GM12878 (cell line): ENCODE results near the gene SLC25A51. TPM values are rescaled to one million over a fixed set of nuclear protein-coding genes. Genes with fewer than 3 reads are reported as not detected.

Source experiments
- ATAC-seq: fragments of 200-7000 bp; cut with Tn5 transposase; 3 replicates; pipeline ENCODE4 v1.9.1; 2020; ENCODE audit warnings: mild to moderate bottlenecking, moderate library complexity
- BruUV-seq: library from RNA; stranded (reverse); fragments of 400-500 nt; replicated peaks from 2 replicates; lab custom pipeline; 2021; lab: Mats Ljungman, UMichigan
- CTCF ChIA-PET: fragments of 300-600 bp; sonication (Branson Sonifier 250); formaldehyde crosslinking; extraction: SDS; loops from one replicate; lab custom pipeline; 2021; ENCODE audit warnings: inconsistent platforms; lab: Yijun Ruan, JAX
- POLR2A ChIA-PET: fragments of 350-600 bp; formaldehyde crosslinking; extraction: SDS; loops from one replicate; lab custom pipeline; 2021; ENCODE audit warnings: inconsistent platforms; lab: Charles Lee
- RAD21 ChIA-PET: fragments of 300-600 bp; sonication (Branson Sonifier 250); formaldehyde crosslinking; loops from one replicate; lab custom pipeline; 2023; ENCODE audit warnings: antibody characterized with exemption; ENCODE audit not compliant: unreplicated experiment; lab: Charles Lee
- SMC1A ChIA-PET: fragments of 300-600 bp; sonication (Branson Sonifier 250); formaldehyde crosslinking; loops from one replicate; lab custom pipeline; 2023; ENCODE audit not compliant: unreplicated experiment, uncharacterized antibody; lab: Charles Lee
- DNase-seq: peaks from one replicate; pipeline ENCODE4 v3.0.0-alpha.2; 2011; ENCODE audit warnings: low read depth, low spot score
- FAIRE-seq: peaks from 3 replicates; lab custom pipeline; 2011; peaks lifted over from hg19 to GRCh38; lab: Jason Lieb, UNC
- H2AFZ ChIP-seq: 2 replicates; pipeline ENCODE4 v1.6.0; 2011; ENCODE audit warnings: low read depth, low read length, control low read depth; ENCODE audit not compliant: control insufficient read depth
- H3K27ac ChIP-seq: 2 replicates; pipeline ENCODE4 v1.5.1; 2011; ENCODE audit warnings: control low read depth; ENCODE audit not compliant: control insufficient read depth, insufficient read depth
- H3K27me3 ChIP-seq, 2 experiments: replicated peaks in 1 of 2; 2 replicates each; pipeline versions ENCODE4 v1.6.0 to v1.6.1; 2011; ENCODE audit warnings: low read length in 1 of 2; ENCODE audit not compliant: control insufficient read depth in 2 of 2, insufficient read depth in 2 of 2
- H3K36me3 ChIP-seq, 2 experiments: 2 replicates each; pipeline ENCODE4 v1.5.1; 2011; ENCODE audit warnings: low read length in 1 of 2; ENCODE audit not compliant: control insufficient read depth in 2 of 2, insufficient read depth in 2 of 2
- H3K4me1 ChIP-seq: 2 replicates; pipeline ENCODE4 v1.6.1; 2011; ENCODE audit warnings: mild to moderate bottlenecking, low read length, moderate library complexity, mixed read lengths; ENCODE audit not compliant: control insufficient read depth, insufficient read depth
- H3K4me2 ChIP-seq: 2 replicates; pipeline ENCODE4 v1.6.0; 2011; ENCODE audit warnings: control low read depth; ENCODE audit not compliant: control insufficient read depth, insufficient read depth
- H3K4me3 ChIP-seq: fragments of 200-600 bp; sonication (generic); 2 replicates; pipeline ENCODE4 v1.5.1; 2016
- H3K79me2 ChIP-seq: 2 replicates; pipeline ENCODE4 v1.6.0; 2011; ENCODE audit warnings: low read length; ENCODE audit not compliant: control insufficient read depth, insufficient read depth
- H3K9ac ChIP-seq: 2 replicates; pipeline ENCODE4 v1.8.0; 2011; ENCODE audit warnings: low read length, control low read depth, mixed read lengths; ENCODE audit not compliant: control insufficient read depth, insufficient read depth
- H3K9me3 ChIP-seq: replicated peaks from 3 replicates; pipeline ENCODE4 v1.5.1; 2011; ENCODE audit warnings: mild to moderate bottlenecking, low read length; ENCODE audit not compliant: control insufficient read depth, insufficient read depth
- H4K20me1 ChIP-seq: 2 replicates; pipeline ENCODE4 v1.6.0; 2011; ENCODE audit not compliant: control insufficient read depth, insufficient read depth
- ATF2 ChIP-seq: IDR thresholded peaks from 2 replicates; pipeline ENCODE4 v1.6.1; 2012; ENCODE audit warnings: low read length, inconsistent platforms
- BACH1 ChIP-seq: fragments of 450-650 bp; IDR thresholded peaks from 2 replicates; pipeline ENCODE4 v1.6.1; 2017; ENCODE audit warnings: mild to moderate bottlenecking, borderline replicate concordance
- BHLHE40 ChIP-seq, 2 experiments: fragments of 450-650 bp in 1 of 2; IDR thresholded peaks; 2 replicates each; pipeline ENCODE4 v1.6.1; 2011 to 2017; ENCODE audit warnings: low read depth in 2 of 2, borderline replicate concordance in 1 of 2, improper control_type of control experiment in 1 of 2, low read length in 1 of 2, mild to moderate bottlenecking in 1 of 2
- HDGF ChIP-seq: fragments of 450-650 bp; IDR thresholded peaks from 2 replicates; pipeline ENCODE4 v1.6.1; 2016; ENCODE audit warnings: antibody characterized with exemption
- IKZF2 ChIP-seq, 2 experiments: fragments of 450-650 bp; IDR thresholded peaks; 2 replicates each; pipeline ENCODE4 v1.6.1; 2017; ENCODE audit warnings: mild to moderate bottlenecking in 2 of 2, moderate library complexity in 2 of 2
- MTA2 ChIP-seq: fragments of 450-650 bp; IDR thresholded peaks from 2 replicates; pipeline ENCODE4 v1.6.1; 2016; ENCODE audit warnings: low read depth, mild to moderate bottlenecking, moderate library complexity
- NRF1 ChIP-seq: conservative IDR thresholded peaks from 2 replicates; pipeline ENCODE4 v1.6.1; 2011; ENCODE audit warnings: mild to moderate bottlenecking, low read depth, low read length, improper control_type of control experiment
- SMC3 ChIP-seq: IDR thresholded peaks from 2 replicates; pipeline ENCODE4 v1.6.1; 2011; ENCODE audit warnings: low read length, improper control_type of control experiment, borderline replicate concordance
- SPI1 ChIP-seq: IDR thresholded peaks from 2 replicates; pipeline ENCODE4 v1.6.1; 2011; ENCODE audit warnings: low read depth, mild to moderate bottlenecking, low read length, moderate library complexity, borderline replicate concordance; ENCODE audit not compliant: insufficient read depth
- TCF3 ChIP-seq: IDR thresholded peaks from 2 replicates; pipeline ENCODE4 v1.6.1; 2012; ENCODE audit warnings: low read depth, mild to moderate bottlenecking, low read length, borderline replicate concordance; ENCODE audit not compliant: insufficient read depth
- WRNIP1 ChIP-seq: IDR thresholded peaks from 2 replicates; pipeline ENCODE4 v1.6.1; 2011; ENCODE audit warnings: low read depth, low read length, improper control_type of control experiment, borderline replicate concordance
- ZNF24 ChIP-seq: fragments of 450-650 bp; IDR thresholded peaks from 2 replicates; pipeline ENCODE4 v1.6.1; 2017; ENCODE audit warnings: antibody characterized with exemption, mild to moderate bottlenecking
- ZNF622 ChIP-seq: fragments of 450-650 bp; IDR thresholded peaks from 2 replicates; pipeline ENCODE4 v1.6.1; 2017; ENCODE audit warnings: mild to moderate bottlenecking, inconsistent platforms
- ZSCAN29 ChIP-seq: fragments of 450-650 bp; IDR thresholded peaks from 2 replicates; pipeline ENCODE4 v1.6.1; 2017; ENCODE audit warnings: mild to moderate bottlenecking, moderate library complexity
- WGBS: methylation state at CpG from one replicate; pipeline ENCODE4 v1.1.6; 2016; ENCODE audit warnings: low lambda C conversion rate; ENCODE audit not compliant: insufficient replicate concordance, insufficient coverage; ENCODE audit errors: missing lambda C conversion rate; 5-methylcytosine and 5-hydroxymethylcytosine counted together
- in situ Hi-C: fragments of 300-500 bp; cut with MboI; formaldehyde crosslinking; loops from 9 replicates; pipeline ENCODE4 v1.14.3; 2018; ENCODE audit warnings: mixed read lengths
- intact Hi-C: fragments of 100-400 bp; cut with micrococcal nuclease; formaldehyde crosslinking; loops from one replicate; pipeline ENCODE4 v1.14.2; 2022; ENCODE audit not compliant: unreplicated experiment
- polyA plus RNA-seq, 11 experiments: library from polyadenylated mRNA; depleted of rRNA in 4 of 11; unstranded in 6 of 11; stranded (reverse) in 5 of 11; fragments of >200 nt; fragmentation: Nextera tagmentation in 4 of 11; fragmentation: Illumina TruSeq in 1 of 11; extraction: Ambion mirVana in 4 of 11; extraction: Trizol in 1 of 11; gene quantifications; 1 replicate in 1 of 11; 2 replicates in 10 of 11; pipeline versions ENCODE4 v1.2.1 to v1.2.3, GENCODE V29; 2011 to 2016; ENCODE audit warnings: inconsistent platforms in 2 of 11, missing spikeins in 2 of 11, low read depth in 1 of 11
- total RNA-seq, 4 experiments: library from RNA; depleted of rRNA in 3 of 4; stranded (reverse); fragments of >200 nt in 3 of 4; fragmentation: Illumina TruSeq in 1 of 4; extraction: Trizol in 1 of 4; gene quantifications; 2 replicates each; pipeline versions ENCODE4 v1.2.1 to v1.2.3, GENCODE V29; 2013 to 2021
- TF ChIP-seq, protein P1 (sequence below): fragments of 450-650 bp; IDR thresholded peaks from 2 replicates; pipeline ENCODE4 v1.6.1; 2018; ENCODE audit warnings: borderline replicate concordance, mild to moderate bottlenecking; ENCODE audit not compliant: partially characterized antibody

Gene SLC25A51
- total and polyA plus RNA-seq, 10 of the 15 experiments (the other 5 are each of a cell fraction or from before 2014, with no cell fraction given): 3.8 to 29.3 (median 13.2) TPM

GRCh38 chr9:37852222-37852621 is 51.7 kb downstream of the SLC25A51 start (continued):
- TF ChIP-seq, protein P1, sequence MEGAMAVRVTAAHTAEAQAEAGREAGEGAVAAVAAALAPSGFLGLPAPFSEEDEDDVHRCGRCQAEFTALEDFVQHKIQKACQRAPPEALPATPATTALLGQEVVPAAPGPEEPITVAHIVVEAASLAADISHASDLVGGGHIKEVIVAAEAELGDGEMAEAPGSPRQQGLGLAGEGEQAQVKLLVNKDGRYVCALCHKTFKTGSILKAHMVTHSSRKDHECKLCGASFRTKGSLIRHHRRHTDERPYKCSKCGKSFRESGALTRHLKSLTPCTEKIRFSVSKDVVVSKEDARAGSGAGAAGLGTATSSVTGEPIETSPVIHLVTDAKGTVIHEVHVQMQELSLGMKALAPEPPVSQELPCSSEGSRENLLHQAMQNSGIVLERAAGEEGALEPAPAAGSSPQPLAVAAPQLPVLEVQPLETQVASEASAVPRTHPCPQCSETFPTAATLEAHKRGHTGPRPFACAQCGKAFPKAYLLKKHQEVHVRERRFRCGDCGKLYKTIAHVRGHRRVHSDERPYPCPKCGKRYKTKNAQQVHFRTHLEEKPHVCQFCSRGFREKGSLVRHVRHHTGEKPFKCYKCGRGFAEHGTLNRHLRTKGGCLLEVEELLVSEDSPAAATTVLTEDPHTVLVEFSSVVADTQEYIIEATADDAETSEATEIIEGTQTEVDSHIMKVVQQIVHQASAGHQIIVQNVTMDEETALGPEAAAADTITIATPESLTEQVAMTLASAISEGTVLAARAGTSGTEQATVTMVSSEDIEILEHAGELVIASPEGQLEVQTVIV: no peak
- TF ChIP-seq HDGF (no peak), ZNF622 (no peak), WRNIP1 (no peak), NRF1 (no peak), SMC3 (no peak), ZSCAN29 (no peak)

- no TSS peak for BruUV-seq
- H3K27ac ChIP-seq: no peak overlapping the region
- H3K79me2 ChIP-seq: no peaks in the 10 kb centered on the region
- in situ Hi-C loops (no loop called here), intact Hi-C loops (no loop called here)
- no peaks in the 10 kb centered on the region for H3K27me3 ChIP-seq
- H3K4me1 ChIP-seq: peaks cover 8% of the 10 kb centered on the region
- no peak overlapping the region for H3K4me3 ChIP-seq
- FAIRE-seq: no peak
- POLR2A ChIA-PET: no interaction called here
- DNase-seq: no peak
- no peak overlapping the region for H2AFZ ChIP-seq
- H3K36me3 ChIP-seq: 0 out of 4 replicates have a peak, but pooled peaks cover 0 to 3% of the 10 kb centered on the region in 2 experiments
- no peaks in the 10 kb centered on the region for H3K9me3 ChIP-seq
- no peak overlapping the region for H3K4me2 ChIP-seq
- RAD21 ChIA-PET: no interaction called here
- WGBS: 96% methylated on average over 4 of the region's 4 CpGs
- CTCF ChIA-PET: no interaction called here
- SMC1A ChIA-PET: interaction anchor here (1.4 kb wide), 1 partner anchor 10 kb away, joined by 4 read pairs; no protein-coding TSS in a partner anchor
- no peak overlapping the region for H3K9ac ChIP-seq
- ATAC-seq: no peak
- no peaks in the 10 kb centered on the region for H4K20me1 ChIP-seq
- TF ChIP-seq BHLHE40 (IDR thresholded peaks at IDR 0.05; ENCODE audit: borderline replicate concordance in 1 of 2, low read depth in 2 of 2, low read length in 1 of 2): no peak
- no peak for TF ChIP-seq ATF2
- no peak for TF ChIP-seq MTA2
- no peak for TF ChIP-seq ZNF24
- TF ChIP-seq TCF3: no peak
- no peak for TF ChIP-seq BACH1
- TF ChIP-seq IKZF2 (IDR thresholded peaks at IDR 0.05): no peak
- no peak for TF ChIP-seq SPI1
Observed at GRCh38 chr9:37840560-37841194, 63.2 kb downstream of the SLC25A51 start.
